ENCODE data around the gene CIT. TPM values are rescaled to one million over a fixed set of nuclear protein-coding genes. Genes with fewer than 3 reads are reported as not detected.

The CIT gene
- total and polyA plus RNA-seq, 9 of the 15 experiments (the other 6 are each of a cell fraction or from before 2014, with no cell fraction given), result 1.1 to 46.7 (median 21.3) TPM

- TF ChIP-seq REST (IDR thresholded peaks at IDR 0.05; ENCODE audit: borderline replicate concordance) (peak; percentile 41; the same call in 1 of the 2 replicates), REST (CRISPR knock-in tag; IDR thresholded peaks at IDR 0.05; ENCODE audit: low read depth) (no peak), ZNF639 (CRISPR knock-in tag; conservative IDR thresholded peaks at IDR 0.05 in 1 of 2, IDR thresholded peaks at IDR 0.05 in 1 of 2) (no peak)
Observed at GRCh38 chr12:119659289-119659897, 217.7 kb downstream of the CIT start (continued).

Measured in K562 (cell line).